GM19351 (cell line): ENCODE results near the gene CYLD.

ENCODE experiments used
- ATAC-seq: cut with Tn5 transposase; IDR thresholded peaks from one replicate; pipeline ENCODE4 v1.9.1; 2021; ENCODE audit warnings: mild to moderate bottlenecking, moderate library complexity; ENCODE audit not compliant: unreplicated experiment

Gene CYLD

DNA sequence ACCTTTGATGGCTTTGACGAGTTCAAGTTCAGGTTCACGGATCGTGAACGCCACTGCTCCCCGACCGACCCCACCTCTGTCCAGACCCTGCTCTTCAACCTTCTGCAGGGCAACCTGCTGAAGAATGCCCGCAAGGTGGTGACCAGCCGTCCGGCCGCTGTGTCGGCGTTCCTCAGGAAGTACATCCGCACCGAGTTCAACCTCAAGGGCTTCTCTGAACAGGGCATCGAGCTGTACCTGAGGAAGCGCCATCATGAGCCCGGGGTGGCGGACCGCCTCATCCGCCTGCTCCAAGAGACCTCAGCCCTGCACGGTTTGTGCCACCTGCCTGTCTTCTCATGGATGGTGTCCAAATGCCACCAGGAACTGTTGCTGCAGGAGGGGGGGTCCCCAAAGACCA lies 30.8 kb upstream of the CYLD start:
- no peak for ATAC-seq

DNA sequence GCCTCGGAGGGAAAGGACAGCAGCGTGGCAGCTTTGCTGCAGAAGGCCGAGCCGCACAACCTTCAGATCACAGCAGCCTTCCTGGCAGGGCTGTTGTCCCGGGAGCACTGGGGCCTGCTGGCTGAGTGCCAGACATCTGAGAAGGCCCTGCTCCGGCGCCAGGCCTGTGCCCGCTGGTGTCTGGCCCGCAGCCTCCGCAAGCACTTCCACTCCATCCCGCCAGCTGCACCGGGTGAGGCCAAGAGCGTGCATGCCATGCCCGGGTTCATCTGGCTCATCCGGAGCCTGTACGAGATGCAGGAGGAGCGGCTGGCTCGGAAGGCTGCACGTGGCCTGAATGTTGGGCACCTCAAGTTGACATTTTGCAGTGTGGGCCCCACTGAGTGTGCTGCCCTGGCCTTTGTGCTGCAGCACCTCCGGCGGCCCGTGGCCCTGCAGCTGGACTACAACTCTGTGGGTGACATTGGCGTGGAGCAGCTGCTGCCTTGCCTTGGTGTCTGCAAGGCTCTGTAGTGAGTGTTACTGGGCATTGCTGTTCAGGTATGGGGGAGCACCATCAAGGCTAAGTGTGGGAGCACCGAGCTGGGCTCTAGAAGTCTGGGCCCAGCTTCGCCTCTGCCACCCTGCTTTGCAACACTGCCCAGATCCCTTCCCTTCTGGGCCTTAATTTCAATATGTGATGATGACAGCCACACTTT lies 29.9 kb upstream of the CYLD start:
- no peak for ATAC-seq

DNA sequence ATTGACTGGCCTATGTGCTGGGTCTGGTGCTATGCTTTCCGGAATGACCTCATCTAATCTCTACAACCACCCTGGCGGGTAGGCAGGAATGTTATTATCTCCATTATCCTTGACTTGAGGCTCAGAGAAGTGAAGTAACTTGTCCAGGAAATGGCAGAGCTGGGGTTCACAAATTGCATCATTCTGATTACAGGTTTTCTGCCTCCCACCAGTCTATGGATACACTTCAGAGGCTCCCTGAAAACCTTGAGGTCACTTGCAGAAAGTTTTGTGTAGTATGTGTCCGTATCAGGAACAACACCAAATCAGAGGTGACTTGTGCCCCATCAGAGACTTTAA lies 29.4 kb upstream of the CYLD start:
- no peak for ATAC-seq

DNA sequence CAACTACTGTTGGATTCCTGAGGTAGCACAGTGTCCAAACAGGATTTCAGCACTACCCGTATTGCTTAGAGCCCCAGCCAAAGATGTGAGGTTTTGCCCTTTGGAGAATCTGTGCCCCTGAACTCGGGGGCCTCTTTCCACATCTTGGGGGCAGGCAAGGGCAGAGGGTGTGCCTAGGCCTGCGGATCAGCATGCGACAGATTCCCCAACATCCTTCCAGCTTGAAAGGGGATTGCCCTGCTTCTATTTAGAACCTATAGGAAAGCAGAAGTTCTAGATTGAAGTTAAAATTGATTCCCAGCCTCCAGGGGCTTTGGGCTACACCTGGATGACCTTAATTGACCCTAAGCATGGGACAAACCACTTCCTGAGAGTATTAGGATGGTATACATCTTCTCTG lies 28.9 kb upstream of the CYLD start:
- no peak for ATAC-seq

DNA sequence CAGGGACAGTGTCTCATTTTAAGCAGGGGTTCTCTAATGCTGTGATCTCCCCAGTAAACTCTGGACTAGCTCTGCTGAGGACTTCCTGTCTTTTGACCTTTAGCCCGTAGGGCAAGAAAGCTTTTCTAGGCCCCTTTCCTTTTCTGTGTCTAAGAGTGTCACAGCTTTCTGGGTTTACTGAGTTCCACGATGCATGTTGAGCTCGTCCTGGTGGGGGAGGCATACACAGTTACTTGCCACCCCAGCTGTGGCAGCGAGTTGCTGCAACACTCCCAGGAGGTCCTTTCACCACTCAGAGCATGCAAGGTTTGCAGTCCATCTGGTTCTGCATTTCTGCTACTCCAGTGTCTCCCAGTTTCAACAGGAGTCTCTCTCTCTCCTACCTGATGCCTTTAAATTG lies 24.8 kb upstream of the CYLD start:
- ATAC-seq: no peak

DNA sequence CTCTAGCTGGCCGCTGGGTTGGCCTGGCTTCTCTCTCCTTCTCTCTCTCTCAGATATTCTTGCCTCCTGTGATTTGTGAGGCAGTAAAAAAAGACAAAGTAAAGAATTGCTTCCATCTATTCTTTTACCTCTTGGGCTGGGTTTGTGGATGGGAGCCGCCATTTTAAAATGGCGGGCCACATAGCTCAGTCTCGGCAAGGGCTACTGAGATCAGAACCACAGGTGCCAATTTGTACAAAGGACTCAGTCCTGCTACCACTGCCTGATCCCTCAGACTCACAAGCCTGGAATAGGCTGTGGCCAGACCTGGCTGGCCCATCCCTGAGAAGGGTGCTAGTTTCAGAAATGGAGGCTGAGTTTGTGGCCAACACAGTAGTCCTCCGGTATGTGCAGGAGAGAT lies 24.4 kb upstream of the CYLD start:
- no peak for ATAC-seq

DNA sequence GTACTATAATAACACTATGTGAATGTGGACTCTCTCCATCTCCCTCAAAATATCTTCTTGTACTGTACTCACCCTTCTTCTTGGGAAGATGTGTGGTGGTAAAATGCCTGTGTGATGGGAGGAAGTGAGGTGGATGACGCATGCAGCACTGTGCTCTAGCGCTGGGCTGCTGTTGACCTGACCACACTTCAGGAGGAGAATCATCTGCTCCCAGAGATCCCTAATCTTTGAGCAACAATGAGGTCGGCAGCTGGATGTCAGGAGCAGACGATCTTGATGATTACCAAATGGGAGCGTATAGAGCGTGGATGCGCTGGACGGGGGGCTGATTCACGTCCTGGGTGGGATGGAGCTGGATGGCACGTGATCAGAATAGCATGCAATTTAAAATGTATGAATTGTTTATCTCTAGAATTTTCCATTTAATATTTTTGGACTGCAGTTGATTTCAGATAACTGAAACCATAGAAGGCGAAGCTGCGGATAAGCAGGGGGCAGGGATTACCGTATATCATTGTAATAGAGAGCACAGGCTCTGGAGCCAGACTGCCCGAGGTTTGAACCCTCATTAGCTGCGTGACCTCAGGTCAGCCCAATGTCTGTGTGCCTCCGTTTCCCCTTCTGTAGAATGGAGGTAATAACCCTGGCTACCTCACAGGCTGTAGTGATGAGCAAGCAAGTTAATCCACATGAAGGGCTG lies 23.7 kb upstream of the CYLD start:
- ATAC-seq: no peak

DNA sequence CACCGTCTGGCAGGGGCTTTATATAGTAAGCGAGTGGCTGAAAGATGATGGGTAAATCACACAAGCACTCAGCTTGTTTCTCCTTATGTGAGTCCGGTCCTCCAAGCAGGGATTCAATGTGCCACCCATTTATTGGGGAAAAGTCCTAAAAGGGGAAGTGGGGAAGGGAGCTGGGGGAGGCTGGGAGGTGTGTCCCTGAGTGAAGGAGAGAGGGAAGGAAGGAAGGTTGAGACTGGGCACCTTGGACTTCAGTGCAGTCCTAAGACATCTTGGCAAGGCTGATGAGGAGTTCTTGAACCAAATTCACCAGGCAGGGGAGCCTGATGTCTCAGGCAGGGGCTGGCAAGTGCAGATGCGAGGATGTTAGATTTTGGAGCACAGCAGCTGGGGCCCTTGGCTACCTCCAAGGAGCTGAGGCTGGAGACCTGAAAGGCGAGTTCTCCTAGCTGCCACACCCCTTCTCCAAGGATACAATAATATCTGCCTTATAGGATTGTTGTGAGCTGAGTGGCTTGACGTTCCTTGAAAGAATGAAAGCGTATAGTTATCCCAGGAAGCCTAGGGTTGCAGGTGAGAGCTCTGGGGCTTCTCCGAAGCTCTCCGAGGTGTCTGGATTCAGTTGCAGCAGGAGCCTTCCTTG lies 23.0 kb upstream of the CYLD start:
- ATAC-seq: no peak

DNA sequence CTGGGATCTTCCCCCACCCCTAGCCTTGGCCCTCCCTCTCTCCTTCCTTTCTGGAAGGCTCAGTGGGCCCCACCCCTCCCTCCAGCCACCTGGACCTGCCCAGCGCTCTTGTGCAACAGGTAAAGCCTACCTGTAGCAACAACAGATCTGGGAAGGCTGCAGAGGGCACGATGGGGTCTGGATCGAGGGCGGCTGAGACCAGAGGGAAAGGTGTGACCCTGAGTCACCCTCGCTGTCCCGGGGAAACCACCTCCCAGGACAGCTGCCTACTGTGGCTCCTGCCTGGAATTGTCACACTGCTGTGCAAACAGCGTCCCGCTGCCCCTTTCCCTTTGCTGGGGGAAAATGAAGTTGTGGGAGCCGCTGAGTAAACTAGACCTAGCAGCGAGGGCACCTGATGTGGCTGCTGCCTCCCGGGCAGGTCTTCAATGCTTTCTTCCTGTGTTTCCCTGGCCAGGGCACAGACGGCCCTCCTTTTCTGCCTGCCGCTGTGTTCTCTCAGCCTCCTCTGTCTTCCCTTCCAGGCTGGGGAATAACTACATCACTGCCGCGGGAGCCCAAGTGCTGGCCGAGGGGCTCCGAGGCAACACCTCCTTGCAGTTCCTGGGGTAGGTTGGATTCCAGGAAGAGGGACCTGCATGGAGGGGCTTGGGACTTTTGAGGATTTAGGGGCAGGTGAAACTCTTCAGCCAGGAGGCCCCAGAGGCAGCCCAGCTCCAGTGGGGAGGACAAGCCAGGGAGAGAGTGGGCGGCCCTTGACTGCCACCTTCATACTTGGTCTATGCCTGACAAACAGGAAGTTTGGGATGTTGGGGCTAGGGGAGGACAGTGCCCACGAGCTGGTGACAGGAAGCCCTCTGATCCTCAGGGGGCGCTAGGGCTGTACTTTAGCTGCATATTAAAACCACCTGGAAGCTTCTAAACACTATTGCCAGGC lies 22.2 kb upstream of the CYLD start:
- no peak for ATAC-seq

DNA sequence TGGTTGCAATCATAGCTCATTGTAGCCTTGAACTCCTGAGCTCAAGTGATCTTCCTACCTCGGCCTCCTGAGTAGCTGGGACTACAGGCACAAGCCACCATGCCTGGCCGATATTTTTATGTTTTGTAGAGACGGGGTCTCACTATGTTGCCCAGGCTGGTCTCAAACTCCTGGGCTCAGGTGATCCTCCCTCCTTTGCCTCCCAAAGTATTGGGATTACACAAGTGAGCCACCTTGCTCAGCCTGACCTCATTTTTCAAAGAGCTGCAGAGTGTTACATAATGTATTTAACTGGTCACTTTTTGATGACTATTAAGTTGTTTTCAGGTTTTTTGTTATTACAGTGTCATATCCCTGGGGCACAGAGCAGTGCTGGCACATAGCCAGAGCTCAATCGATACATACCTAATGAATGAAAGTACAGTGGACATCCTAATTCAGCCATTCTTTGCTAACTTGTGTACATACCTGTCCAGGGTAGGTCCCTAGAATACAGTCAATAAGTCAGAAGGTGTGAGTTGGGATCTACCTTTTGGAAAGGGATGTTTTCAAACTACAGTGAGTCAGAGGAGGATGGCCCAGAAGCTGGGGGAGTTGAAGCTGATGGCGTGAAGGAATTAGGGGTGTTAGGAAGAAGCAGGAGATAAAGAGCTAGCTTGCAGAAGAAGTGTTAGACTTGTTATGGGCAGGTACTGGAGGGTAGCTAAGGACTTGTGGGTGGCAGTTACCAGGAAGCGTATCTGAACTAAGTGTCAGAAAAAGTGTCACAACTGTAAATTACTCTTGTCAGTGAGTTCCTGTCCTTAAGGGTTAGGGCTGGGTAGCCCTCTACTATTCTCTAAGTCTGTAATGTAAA lies 20.1 kb upstream of the CYLD start:
- ATAC-seq: no peak

DNA sequence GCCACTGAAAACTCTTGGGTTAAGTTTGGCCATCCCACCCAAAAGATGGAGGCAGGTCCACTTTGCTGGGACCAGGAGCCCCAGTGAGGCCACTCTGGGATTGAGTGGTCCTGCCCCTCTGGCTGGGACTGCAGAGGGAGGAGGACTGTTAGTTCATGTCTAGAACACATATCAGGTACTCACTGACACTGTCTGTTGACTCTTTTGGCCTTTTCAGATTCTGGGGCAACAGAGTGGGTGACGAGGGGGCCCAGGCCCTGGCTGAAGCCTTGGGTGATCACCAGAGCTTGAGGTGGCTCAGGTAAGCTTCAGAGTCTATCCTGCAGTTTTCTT lies 19.5 kb upstream of the CYLD start:
- no peak for ATAC-seq

DNA sequence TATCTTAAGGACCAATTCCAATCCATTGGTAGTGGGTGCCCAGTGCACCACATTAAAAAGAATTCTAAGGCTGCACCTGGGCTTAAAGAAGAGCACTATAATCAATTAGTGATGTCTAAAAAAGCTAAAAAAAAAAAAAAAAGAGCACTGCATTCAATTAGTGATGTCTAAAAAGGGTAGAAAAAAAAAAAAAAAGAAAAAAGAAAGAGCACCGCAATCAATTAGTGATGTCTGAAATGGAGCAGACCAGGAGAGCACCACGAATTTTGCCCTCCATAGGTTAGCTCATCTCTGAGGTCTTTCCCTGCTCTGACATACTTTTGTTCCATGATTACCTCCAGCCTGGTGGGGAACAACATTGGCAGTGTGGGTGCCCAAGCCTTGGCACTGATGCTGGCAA lies 18.9 kb upstream of the CYLD start:
- no peak for ATAC-seq

DNA sequence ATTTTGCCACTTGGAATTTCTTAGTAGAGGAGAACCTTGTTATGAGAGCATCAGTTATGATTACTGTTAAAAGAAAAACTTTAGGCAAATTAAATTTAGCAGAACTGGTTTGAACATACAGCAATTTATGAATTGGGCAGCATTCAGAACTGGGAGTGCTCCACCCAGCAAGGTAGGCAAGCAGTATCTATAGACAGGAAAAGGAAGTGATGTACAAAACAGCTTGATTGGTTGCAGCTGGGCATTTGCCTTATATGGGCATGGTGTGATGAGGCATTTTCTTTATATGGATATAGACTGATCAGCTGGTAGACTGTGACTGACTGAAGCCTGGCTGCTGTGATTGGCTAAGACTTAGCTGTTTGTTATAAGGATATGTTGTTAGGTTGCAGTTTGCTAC lies 17.6 kb upstream of the CYLD start:
- ATAC-seq: no peak

DNA sequence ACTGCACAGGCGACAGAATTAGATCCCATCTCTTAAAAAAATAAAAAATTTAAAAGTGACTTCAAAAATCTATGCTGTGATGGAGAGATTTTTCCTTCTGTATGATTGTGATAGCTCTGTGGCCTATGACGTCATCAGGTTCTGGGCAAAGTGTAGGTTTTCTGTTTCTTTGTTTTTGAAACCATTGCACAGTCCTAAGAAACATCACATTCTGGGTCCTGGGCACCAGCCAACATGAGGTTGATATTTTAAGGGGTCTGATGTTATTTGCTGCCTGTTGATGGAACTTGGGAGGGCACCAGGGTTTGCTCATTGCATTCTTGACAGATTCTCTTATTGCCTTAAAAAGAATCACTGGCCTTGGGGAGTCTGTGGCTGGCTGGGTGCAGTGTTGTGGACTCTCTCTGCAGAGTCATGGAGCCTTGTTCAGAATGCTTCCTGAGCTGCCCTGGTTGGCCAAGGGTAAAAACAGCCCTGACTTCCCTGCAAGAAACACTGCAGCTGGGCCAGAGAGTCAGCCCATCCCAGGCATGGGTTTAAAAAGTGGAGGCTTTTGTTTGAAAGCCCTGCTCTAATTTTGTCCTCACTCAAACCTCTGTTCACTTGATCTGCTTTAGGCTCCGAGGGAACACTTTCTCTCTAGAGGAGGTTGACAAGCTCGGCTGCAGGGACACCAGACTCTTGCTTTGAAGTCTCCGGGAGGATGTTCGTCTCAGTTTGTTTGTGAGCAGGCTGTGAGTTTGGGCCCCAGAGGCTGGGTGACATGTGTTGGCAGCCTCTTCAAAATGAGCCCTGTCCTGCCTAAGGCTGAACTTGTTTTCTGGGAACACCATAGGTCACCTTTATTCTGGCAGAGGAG lies 10.5 kb upstream of the CYLD start:
- no peak for ATAC-seq

DNA sequence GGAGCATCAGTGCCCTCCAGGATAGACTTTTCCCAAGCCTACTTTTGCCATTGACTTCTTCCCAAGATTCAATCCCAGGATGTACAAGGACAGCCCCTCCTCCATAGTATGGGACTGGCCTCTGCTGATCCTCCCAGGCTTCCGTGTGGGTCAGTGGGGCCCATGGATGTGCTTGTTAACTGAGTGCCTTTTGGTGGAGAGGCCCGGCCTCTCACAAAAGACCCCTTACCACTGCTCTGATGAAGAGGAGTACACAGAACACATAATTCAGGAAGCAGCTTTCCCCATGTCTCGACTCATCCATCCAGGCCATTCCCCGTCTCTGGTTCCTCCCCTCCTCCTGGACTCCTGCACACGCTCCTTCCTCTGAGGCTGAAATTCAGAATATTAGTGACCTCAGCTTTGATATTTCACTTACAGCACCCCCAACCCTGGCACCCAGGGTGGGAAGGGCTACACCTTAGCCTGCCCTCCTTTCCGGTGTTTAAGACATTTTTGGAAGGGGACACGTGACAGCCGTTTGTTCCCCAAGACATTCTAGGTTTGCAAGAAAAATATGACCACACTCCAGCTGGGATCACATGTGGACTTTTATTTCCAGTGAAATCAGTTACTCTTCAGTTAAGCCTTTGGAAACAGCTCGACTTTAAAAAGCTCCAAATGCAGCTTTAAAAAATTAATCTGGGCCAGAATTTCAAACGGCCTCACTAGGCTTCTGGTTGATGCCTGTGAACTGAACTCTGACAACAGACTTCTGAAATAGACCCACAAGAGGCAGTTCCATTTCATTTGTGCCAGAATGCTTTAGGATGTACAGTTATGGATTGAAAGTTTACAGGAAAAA lies 9.7 kb upstream of the CYLD start:
- no peak for ATAC-seq

DNA sequence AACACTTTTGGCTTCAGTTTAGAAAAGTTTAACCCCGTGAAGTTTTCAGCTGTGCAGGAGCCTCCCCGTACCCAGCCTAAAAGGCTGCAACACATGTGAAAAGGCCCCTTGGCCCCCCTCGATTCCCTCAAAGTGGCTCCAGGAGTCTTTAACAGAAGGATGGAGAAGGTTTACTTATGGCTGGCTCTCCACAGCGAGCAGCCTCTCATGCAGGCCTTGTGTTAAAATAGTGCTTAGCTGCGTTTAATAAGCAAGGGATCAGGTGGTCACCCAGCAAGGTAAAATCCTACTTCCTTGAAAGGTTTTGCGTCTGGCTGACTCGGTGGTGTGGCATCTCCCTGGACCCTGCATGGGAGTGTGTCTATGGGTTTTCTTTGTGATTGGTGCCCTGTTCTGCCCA lies 8.4 kb upstream of the CYLD start:
- no peak for ATAC-seq

DNA sequence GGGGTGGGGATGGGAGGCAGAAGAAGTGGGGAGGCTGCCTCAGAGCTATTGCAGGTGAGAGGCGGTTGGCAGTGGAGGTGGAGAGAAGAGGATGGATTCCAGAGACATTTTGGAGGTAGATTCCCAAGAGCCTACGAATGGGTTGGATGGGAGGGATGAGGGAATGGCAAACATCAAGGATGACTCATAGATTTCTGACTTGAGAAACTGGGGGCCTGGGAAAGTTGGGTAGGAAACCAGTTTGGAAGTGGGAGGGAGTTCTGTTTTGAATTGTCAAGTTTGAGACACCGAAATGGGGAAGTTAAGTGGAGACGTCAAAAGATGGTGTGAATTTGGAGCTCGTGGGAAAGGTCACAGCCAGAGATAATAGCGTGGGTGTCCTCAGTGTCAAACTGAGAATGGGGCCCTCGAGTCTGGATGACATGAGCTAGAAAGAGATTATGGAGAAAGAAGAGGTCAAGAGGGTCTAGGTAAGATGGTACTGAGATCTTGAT lies 6.2 kb upstream of the CYLD start:
- ATAC-seq: peak; percentile 81

DNA sequence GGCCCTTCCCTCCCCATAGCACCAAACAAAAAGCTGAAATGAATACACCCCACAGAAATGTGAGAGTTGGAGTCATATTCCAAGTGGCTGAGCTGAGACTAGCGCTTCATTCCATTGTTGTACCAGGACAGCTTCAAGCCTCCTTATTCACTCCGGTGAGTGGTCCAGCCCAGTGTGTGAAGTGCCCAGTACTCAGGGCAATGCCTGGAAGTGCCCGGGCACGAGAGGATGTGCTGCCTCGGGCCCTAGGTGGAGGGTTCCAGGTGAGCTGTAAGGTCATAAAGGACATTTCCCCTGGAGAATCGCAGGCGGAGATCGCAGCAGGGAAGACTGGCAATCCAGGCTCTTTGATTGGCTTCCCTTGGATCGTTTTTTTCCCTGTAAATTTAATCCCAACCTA lies 5.4 kb upstream of the CYLD start:
- no peak for ATAC-seq
